GM13977 (cell line): ENCODE results near the gene FKBP14.
"Not testable (repeated sequence)": the region's sequence is repeated elsewhere in the genome, so short reads cannot be mapped to it uniquely, and the experiment has no call there.

Experiments used
- DNase-seq: peaks from one replicate; pipeline ENCODE4 v3.0.0; 2012; ENCODE audit warnings: low spot score
- in situ Hi-C: fragments of 300-500 bp; cut with MboI; formaldehyde crosslinking; loops from one replicate; pipeline ENCODE4 v1.12.0; 2022; ENCODE audit warnings: low sequenced_read_pairs, low pct_unique_long_range_greater_than_20kb, mixed read lengths, inconsistent platforms; ENCODE audit not compliant: unreplicated experiment
- TF ChIP-seq, protein P1 (sequence below): IDR thresholded peaks from 2 replicates; pipeline ENCODE4 v1.5.1; 2012; ENCODE audit warnings: mild to moderate bottlenecking, control low read depth; ENCODE audit not compliant: insufficient read depth; ENCODE audit errors: extremely low read depth, missing control alignments

The FKBP14 gene

DNA sequence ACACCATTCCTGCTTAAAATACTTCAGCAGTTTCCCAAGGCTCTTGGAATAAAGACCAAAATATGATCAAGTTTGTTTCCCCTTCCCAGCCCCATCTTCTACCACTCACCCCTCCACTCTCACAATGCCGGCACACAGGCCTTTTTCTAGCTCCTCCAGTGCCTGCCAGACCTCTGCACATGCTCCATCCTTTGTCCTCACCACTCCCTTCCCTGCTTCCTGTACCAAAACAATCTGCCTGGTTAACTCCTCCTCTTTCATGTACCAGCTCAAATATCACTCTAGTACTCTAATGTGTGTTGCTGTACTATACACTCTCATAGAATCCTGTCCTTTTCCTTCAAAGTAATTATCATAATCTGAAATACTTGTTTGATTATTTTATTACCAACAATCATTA, 56.3 kb downstream of the FKBP14 start:
- TF ChIP-seq, protein P1, sequence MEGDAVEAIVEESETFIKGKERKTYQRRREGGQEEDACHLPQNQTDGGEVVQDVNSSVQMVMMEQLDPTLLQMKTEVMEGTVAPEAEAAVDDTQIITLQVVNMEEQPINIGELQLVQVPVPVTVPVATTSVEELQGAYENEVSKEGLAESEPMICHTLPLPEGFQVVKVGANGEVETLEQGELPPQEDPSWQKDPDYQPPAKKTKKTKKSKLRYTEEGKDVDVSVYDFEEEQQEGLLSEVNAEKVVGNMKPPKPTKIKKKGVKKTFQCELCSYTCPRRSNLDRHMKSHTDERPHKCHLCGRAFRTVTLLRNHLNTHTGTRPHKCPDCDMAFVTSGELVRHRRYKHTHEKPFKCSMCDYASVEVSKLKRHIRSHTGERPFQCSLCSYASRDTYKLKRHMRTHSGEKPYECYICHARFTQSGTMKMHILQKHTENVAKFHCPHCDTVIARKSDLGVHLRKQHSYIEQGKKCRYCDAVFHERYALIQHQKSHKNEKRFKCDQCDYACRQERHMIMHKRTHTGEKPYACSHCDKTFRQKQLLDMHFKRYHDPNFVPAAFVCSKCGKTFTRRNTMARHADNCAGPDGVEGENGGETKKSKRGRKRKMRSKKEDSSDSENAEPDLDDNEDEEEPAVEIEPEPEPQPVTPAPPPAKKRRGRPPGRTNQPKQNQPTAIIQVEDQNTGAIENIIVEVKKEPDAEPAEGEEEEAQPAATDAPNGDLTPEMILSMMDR, result no peak
- in situ Hi-C loops, result no loop called here
- no peak for DNase-seq

- in situ Hi-C loops, result no loop called here
- TF ChIP-seq, protein P1, result no peak
- DNase-seq, result no peak
Measured at GRCh38 chr7:29969738-29970137, 56.8 kb downstream of the FKBP14 start.

DNA sequence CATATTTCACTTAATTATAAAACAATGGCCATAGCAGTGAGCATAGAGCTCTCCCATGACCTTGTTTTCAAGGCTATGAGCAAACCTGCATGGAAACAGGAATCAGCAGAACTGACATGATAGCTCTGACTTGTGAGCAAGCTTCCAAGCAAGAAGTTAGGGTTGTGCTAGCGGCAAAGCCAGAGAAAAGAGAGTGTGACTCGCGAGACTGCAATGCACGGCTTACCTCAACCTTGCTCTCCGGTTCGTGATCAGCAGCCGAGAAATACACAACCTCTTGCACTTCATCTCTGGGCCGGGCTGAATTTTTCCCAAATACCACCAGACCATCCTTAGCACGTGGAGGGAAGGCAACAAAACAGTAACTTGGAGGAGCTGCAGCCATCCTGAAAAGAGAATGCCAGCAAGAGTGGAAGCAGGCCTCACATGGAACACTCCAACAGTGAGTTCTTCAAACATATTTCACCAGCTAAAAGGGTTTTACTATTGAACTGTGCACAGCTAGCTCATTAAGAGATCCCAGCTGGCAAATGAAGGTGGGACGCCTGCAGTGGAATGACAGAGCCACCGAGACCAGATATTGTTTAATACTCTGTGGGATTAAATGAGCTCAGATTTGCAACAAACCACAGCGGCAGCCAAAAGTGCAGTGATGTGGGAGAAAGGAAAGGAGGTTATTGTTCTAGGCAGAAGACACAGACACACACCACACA, 57.7 kb downstream of the FKBP14 start:
- TF ChIP-seq, protein P1, result no peak
- no peak for DNase-seq
- in situ Hi-C loops, result no loop called here

GRCh38 chr7:29965030-29965429, 61.5 kb downstream of the FKBP14 start:
- DNase-seq, result no peak
- in situ Hi-C loops, result no loop called here
- TF ChIP-seq, protein P1, result no peak

- TF ChIP-seq, protein P1, result no peak
- in situ Hi-C loops, result no loop called here
- DNase-seq, result no peak
Measured at GRCh38 chr7:29962035-29962434, 64.5 kb downstream of the FKBP14 start.

- in situ Hi-C loops, DNase-seq: not testable (repeated sequence)
Measured at GRCh38 chr7:29961611-29962010, 64.9 kb downstream of the FKBP14 start.
